HepG2 (cell line): ENCODE measurements around the gene PALM. TPM values are rescaled to one million over a fixed set of nuclear protein-coding genes. Genes with fewer than 3 reads are reported as not detected.

ENCODE experiments used
- AGO2 ChIP-seq: fragments of 200-400 bp; formaldehyde crosslinking; optimal IDR thresholded peaks from 2 replicates; pipeline ENCODE3; 2017; ENCODE audit warnings: mild to moderate bottlenecking, low read depth, low read length, moderate library complexity
- ETV5 ChIP-seq: IDR thresholded peaks from 2 replicates; pipeline ENCODE4 v1.6.1; 2018; ENCODE audit warnings: missing biosample characterization, missing genetic modification reagents, inconsistent platforms, borderline replicate concordance
- HMG20A ChIP-seq: IDR thresholded peaks from 2 replicates; pipeline ENCODE4 v1.6.1; 2016; ENCODE audit warnings: borderline replicate concordance
- IRF2 ChIP-seq: IDR thresholded peaks from 2 replicates; pipeline ENCODE4 v1.6.1; 2018; ENCODE audit warnings: missing genetic modification reagents, missing compliant biosample characterization
- KLF6 ChIP-seq: IDR thresholded peaks from 2 replicates; pipeline ENCODE4 v1.8.0; 2016; ENCODE audit warnings: missing biosample characterization, missing genetic modification reagents
- MTF1 ChIP-seq: sonication (generic); formaldehyde crosslinking; IDR thresholded peaks from 2 replicates; pipeline ENCODE4 v1.5.0; 2020; ENCODE audit warnings: missing genetic modification reagents
- NAIF1 ChIP-seq: sonication (generic); formaldehyde crosslinking; IDR thresholded peaks from 2 replicates; pipeline ENCODE4 v1.5.0; 2020; ENCODE audit warnings: mild to moderate bottlenecking, missing genetic modification reagents, borderline replicate concordance
- PHB2 ChIP-seq: fragments of 450-650 bp; IDR thresholded peaks from 2 replicates; pipeline ENCODE4 v1.6.1; 2018; ENCODE audit not compliant: partially characterized antibody
- PLRG1 ChIP-seq: fragments of 450-650 bp; conservative IDR thresholded peaks from 2 replicates; pipeline ENCODE4 v1.6.1; 2016
- RNF2 ChIP-seq: fragments of 450-650 bp; conservative IDR thresholded peaks from 2 replicates; pipeline ENCODE4 v1.6.1; 2016; ENCODE audit warnings: low read depth
- SRSF1 ChIP-seq: fragments of 200-400 bp; formaldehyde crosslinking; optimal IDR thresholded peaks from 2 replicates; pipeline ENCODE3; 2017; ENCODE audit warnings: mild to moderate bottlenecking, low read depth, low read length, moderate library complexity
- TBL1XR1 ChIP-seq: fragments of 150-350 bp; IDR thresholded peaks from 2 replicates; pipeline ENCODE4 v1.6.1; 2014; ENCODE audit warnings: borderline replicate concordance, low read length; ENCODE audit not compliant: partially characterized antibody
- YEATS4 ChIP-seq: sonication (generic); formaldehyde crosslinking; IDR thresholded peaks from 2 replicates; pipeline ENCODE4 v1.4.0; 2020; ENCODE audit warnings: missing genetic modification reagents, borderline replicate concordance
- ZNF20 ChIP-seq: sonication (generic); formaldehyde crosslinking; IDR thresholded peaks from 2 replicates; pipeline ENCODE4 v1.4.0; 2020; ENCODE audit warnings: mild to moderate bottlenecking, moderate library complexity, missing genetic modification reagents
- ZNF251 ChIP-seq: sonication (generic); formaldehyde crosslinking; IDR thresholded peaks from 2 replicates; pipeline ENCODE4 v1.9.0; 2021; ENCODE audit warnings: mild to moderate bottlenecking, missing genetic modification reagents
- ZNF33A ChIP-seq: sonication (generic); formaldehyde crosslinking; IDR thresholded peaks from 2 replicates; pipeline ENCODE4 v1.5.1; 2020; ENCODE audit warnings: missing genetic modification reagents, mild to moderate bottlenecking, moderate library complexity, borderline replicate concordance
- ZNF350 ChIP-seq: sonication (generic); formaldehyde crosslinking; IDR thresholded peaks from 2 replicates; pipeline ENCODE4 v1.4.0; 2020; ENCODE audit warnings: mild to moderate bottlenecking, low read depth, missing genetic modification reagents, borderline replicate concordance
- ZNF484 ChIP-seq: sonication (generic); formaldehyde crosslinking; IDR thresholded peaks from 2 replicates; pipeline ENCODE4 v1.5.1; 2020; ENCODE audit warnings: mild to moderate bottlenecking, low read depth, missing genetic modification reagents, borderline replicate concordance
- ZNF674 ChIP-seq: sonication (generic); formaldehyde crosslinking; IDR thresholded peaks from 2 replicates; pipeline ENCODE4 v1.5.0; 2020; ENCODE audit warnings: low read depth, mild to moderate bottlenecking, missing genetic modification reagents
- ZNF737 ChIP-seq: sonication (generic); formaldehyde crosslinking; IDR thresholded peaks from 2 replicates; pipeline ENCODE4 v1.5.0; 2020; ENCODE audit warnings: missing genetic modification reagents, mild to moderate bottlenecking, borderline replicate concordance
- ZNF761 ChIP-seq: sonication (generic); formaldehyde crosslinking; conservative IDR thresholded peaks from 2 replicates; pipeline ENCODE4 v1.4.0; 2020; ENCODE audit warnings: mild to moderate bottlenecking, missing genetic modification reagents
- ZZZ3 ChIP-seq: sonication (generic); formaldehyde crosslinking; IDR thresholded peaks from 2 replicates; pipeline ENCODE4 v1.4.0; 2020; ENCODE audit warnings: missing genetic modification reagents, mild to moderate bottlenecking, borderline replicate concordance
- polyA plus RNA-seq, 8 experiments: library from polyadenylated mRNA; depleted of rRNA in 3 of 8; stranded (reverse) in 7 of 8; unstranded in 1 of 8; fragments of >200 nt; fragmentation: Illumina TruSeq in 4 of 8; extraction: Trizol in 4 of 8; gene quantifications; 2 replicates each; pipeline versions ENCODE4 v1.2.1 to v1.2.3, GENCODE V29; 2011 to 2016; ENCODE audit warnings: low read depth in 4 of 8, missing spikeins in 1 of 8, mixed read lengths in 1 of 8; ENCODE audit not compliant: insufficient read depth in 1 of 8
- total RNA-seq, 5 experiments: library from RNA; depleted of rRNA; stranded (reverse); fragments of >200 nt; fragmentation: Illumina TruSeq; extraction: Trizol; gene quantifications; 2 replicates each; pipeline ENCODE4 v1.2.3, GENCODE V29; 2016; ENCODE audit warnings: low read depth in 1 of 5
- TF ChIP-seq, protein P1 (sequence below): sonication (generic); formaldehyde crosslinking; IDR thresholded peaks from 2 replicates; pipeline ENCODE4 v1.4.0; 2020; ENCODE audit warnings: missing genetic modification reagents
- TF ChIP-seq, protein P2 (sequence below): sonication (generic); formaldehyde crosslinking; IDR thresholded peaks from 2 replicates; pipeline ENCODE4 v1.8.0; 2022; ENCODE audit warnings: mild to moderate bottlenecking, missing genetic modification reagents, borderline replicate concordance
- TF ChIP-seq, protein P3 (sequence below): sonication (generic); formaldehyde crosslinking; IDR thresholded peaks from 2 replicates; pipeline ENCODE4 v1.8.0; 2022; ENCODE audit warnings: mild to moderate bottlenecking, missing genetic modification reagents; ENCODE audit not compliant: insufficient replicate concordance

PALM gene
- total and polyA plus RNA-seq, 2 of the 13 experiments (the other 11 are each of a cell fraction or from before 2014, with no cell fraction given) = 4.0 to 9.7 TPM

DNA sequence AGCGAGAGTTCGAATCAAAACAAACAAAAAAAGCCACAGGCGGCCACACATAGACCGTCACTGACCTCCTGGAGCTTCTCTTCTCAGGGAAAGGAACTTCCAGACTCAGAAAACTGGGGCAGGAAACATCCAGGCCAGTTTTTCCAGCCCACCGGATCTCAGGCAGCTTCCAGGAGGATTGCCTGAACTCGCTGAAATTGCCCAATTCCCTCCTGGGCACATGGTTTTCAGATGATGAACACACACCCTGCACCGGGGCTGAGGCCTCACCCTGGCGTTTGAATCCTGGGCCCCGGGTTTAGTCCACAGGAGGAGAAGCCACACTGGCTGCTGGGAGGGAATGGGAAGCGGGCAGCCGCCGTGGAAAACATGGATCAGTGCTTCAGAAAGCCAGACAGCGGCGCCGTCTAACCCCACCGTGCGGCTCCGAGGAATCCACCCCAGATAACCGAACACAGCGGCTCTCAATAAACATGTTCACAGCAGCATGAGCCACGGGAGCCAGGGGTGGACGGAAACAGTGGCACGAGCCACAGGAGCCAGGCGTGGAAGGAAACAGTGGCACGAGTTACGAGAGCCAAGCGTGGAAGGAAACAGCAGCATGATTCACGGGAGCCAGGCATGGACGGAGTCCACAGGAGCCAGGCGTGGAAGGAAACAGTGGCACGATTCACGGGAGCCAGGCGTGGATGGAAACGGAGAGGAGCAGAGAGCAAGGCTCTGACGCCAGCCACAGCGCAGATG is 70.3 kb downstream of the PALM start (continued):
- TF ChIP-seq, protein P1, sequence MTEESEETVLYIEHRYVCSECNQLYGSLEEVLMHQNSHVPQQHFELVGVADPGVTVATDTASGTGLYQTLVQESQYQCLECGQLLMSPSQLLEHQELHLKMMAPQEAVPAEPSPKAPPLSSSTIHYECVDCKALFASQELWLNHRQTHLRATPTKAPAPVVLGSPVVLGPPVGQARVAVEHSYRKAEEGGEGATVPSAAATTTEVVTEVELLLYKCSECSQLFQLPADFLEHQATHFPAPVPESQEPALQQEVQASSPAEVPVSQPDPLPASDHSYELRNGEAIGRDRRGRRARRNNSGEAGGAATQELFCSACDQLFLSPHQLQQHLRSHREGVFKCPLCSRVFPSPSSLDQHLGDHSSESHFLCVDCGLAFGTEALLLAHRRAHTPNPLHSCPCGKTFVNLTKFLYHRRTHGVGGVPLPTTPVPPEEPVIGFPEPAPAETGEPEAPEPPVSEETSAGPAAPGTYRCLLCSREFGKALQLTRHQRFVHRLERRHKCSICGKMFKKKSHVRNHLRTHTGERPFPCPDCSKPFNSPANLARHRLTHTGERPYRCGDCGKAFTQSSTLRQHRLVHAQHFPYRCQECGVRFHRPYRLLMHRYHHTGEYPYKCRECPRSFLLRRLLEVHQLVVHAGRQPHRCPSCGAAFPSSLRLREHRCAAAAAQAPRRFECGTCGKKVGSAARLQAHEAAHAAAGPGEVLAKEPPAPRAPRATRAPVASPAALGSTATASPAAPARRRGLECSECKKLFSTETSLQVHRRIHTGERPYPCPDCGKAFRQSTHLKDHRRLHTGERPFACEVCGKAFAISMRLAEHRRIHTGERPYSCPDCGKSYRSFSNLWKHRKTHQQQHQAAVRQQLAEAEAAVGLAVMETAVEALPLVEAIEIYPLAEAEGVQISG (CRISPR knock-in tag) = peak; percentile 79
- TF ChIP-seq ZNF737 (CRISPR knock-in tag) (no peak), ZNF761 (CRISPR knock-in tag) (no peak), ZNF20 (CRISPR knock-in tag) (no peak), SRSF1 (no peak), NAIF1 (CRISPR knock-in tag) (0 out of 2 replicates have a peak, but pooled peaks have one; percentile 49), MTF1 (peak; percentile 84; the same call in 1 of the 2 replicates), HMG20A (CRISPR knock-in tag) (0 out of 2 replicates have a peak, but pooled peaks have one; percentile 25), YEATS4 (CRISPR knock-in tag) (peak; percentile 71; the same call in 1 of the 2 replicates), ETV5 (peak; percentile 71; the same call in 1 of the 2 replicates), IRF2 (peak; percentile 70), KLF6 (CRISPR knock-in tag) (peak; percentile 88), ZNF33A (CRISPR knock-in tag) (no peak), ZZZ3 (CRISPR knock-in tag) (no peak), PHB2 (no peak), ZNF674 (CRISPR knock-in tag) (no peak), RNF2 (peak; percentile 73), TBL1XR1 (no peak), AGO2 (no peak), ZNF251 (CRISPR knock-in tag) (no peak), ZNF350 (CRISPR knock-in tag) (no peak), ZNF484 (no peak), PLRG1 (no peak)
- TF ChIP-seq, protein P2, sequence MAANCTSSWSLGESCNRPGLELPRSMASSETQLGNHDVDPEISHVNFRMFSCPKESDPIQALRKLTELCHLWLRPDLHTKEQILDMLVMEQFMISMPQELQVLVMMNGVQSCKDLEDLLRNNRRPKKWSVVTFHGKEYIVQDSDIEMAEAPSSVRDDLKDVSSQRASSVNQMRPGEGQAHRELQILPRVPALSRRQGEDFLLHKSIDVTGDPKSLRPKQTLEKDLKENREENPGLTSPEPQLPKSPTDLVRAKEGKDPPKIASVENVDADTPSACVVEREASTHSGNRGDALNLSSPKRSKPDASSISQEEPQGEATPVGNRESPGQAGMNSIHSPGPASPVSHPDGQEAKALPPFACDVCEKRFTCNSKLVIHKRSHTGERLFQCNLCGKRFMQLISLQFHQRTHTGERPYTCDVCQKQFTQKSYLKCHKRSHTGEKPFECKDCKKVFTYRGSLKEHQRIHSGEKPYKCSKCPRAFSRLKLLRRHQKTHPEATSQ (CRISPR knock-in tag) = no peak; the same call in 1 of the 2 replicates
- TF ChIP-seq, protein P3, sequence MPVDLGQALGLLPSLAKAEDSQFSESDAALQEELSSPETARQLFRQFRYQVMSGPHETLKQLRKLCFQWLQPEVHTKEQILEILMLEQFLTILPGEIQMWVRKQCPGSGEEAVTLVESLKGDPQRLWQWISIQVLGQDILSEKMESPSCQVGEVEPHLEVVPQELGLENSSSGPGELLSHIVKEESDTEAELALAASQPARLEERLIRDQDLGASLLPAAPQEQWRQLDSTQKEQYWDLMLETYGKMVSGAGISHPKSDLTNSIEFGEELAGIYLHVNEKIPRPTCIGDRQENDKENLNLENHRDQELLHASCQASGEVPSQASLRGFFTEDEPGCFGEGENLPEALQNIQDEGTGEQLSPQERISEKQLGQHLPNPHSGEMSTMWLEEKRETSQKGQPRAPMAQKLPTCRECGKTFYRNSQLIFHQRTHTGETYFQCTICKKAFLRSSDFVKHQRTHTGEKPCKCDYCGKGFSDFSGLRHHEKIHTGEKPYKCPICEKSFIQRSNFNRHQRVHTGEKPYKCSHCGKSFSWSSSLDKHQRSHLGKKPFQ (CRISPR knock-in tag) = peak; percentile 59
